ENCODE data around the gene KLHL7. TPM values are rescaled to one million over a fixed set of nuclear protein-coding genes. Genes with fewer than 3 reads are reported as not detected.
"Not testable (repeated sequence)": the region's sequence is repeated elsewhere in the genome, so short reads cannot be mapped to it uniquely, and the experiment has no call there.

Gene KLHL7
- total RNA-seq, 1 donor from 2014 or later, result 16.6 TPM

- DNase-seq (ENCODE audit: low spot score), result no peak
Measured at GRCh38 chr7:23214423-23214822, 108.8 kb downstream of the KLHL7 start.

- DNase-seq (ENCODE audit: low spot score), result no peak
Measured at GRCh38 chr7:23214938-23215337, 109.4 kb downstream of the KLHL7 start.

- no peak for DNase-seq (ENCODE audit: low spot score)
Measured at GRCh38 chr7:23216021-23216420, 110.4 kb downstream of the KLHL7 start.

DNA sequence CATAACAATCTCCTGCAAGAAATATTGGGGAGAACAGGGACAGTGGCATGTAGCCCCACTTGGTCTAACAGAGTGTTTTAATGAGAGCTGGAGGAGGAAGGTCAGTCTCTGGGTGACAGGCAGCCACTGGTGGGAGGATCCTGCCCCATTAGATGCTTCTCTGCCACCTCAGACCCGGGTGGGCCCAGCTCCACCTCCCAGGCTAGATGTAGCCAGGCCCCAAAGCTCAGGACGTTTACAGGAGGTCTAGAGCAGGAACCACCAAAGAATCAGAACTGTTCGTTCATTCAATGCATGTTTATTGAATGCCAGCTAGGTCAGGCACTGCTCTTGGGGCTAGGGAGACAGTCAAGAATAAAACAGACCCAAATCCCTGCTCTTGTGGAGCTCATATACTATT is 112.6 kb downstream of the KLHL7 start:
- no peak for DNase-seq (ENCODE audit: low spot score)

GRCh38 chr7:23220690-23221305 is 115.2 kb downstream of the KLHL7 start:
- no peak for DNase-seq (ENCODE audit: low spot score)

GRCh38 chr7:23222439-23223030 is 117.0 kb downstream of the KLHL7 start:
- no peak for DNase-seq (ENCODE audit: low spot score)

GRCh38 chr7:23224364-23224763 is 118.8 kb downstream of the KLHL7 start:
- DNase-seq (ENCODE audit: low spot score), result not testable (repeated sequence)

- DNase-seq (ENCODE audit: low spot score), result no peak
Measured at GRCh38 chr7:23226844-23227450, 121.4 kb downstream of the KLHL7 start.

Other genes with a start within 250 kb of the KLHL7 start
- 19.6 TPM for gene HYCC1, start 91.7 kb upstream of the KLHL7 start, total RNA-seq
- 41.7 TPM for gene NUP42, start 76.3 kb downstream of the KLHL7 start, total RNA-seq
- 93.6 TPM for gene GPNMB, start 141.0 kb downstream of the KLHL7 start, total RNA-seq
- 46.6 TPM for gene MALSU1, start 193.6 kb downstream of the KLHL7 start, total RNA-seq